K562 (cell line): ENCODE data around the gene B4GALNT2. TPM values are rescaled to one million over a fixed set of nuclear protein-coding genes. Genes with fewer than 3 reads are reported as not detected.

Experiments used
- TAF1 ChIP-seq: IDR thresholded peaks from 2 replicates; pipeline ENCODE4 v1.6.1; 2011; ENCODE audit warnings: mild to moderate bottlenecking, low read length, moderate library complexity; ENCODE audit not compliant: insufficient read depth, control insufficient read depth, severe bottlenecking; ENCODE audit errors: extremely low read depth
- TCF3 ChIP-seq: sonication (generic); formaldehyde crosslinking; IDR thresholded peaks from 2 replicates; pipeline ENCODE4 v1.4.0; 2020; ENCODE audit warnings: mild to moderate bottlenecking, missing genetic modification reagents
- ZNF431 ChIP-seq: sonication (generic); formaldehyde crosslinking; IDR thresholded peaks from 2 replicates; pipeline ENCODE4 v1.8.0; 2022; ENCODE audit warnings: mild to moderate bottlenecking, missing genetic modification reagents
- polyA plus RNA-seq, 8 experiments: library from polyadenylated mRNA; depleted of rRNA in 4 of 8; stranded (reverse) in 5 of 8; unstranded in 3 of 8; fragments of >200 nt; fragmentation: Nextera tagmentation in 2 of 8; fragmentation: Illumina TruSeq in 1 of 8; extraction: Ambion mirVana in 2 of 8; extraction: Trizol in 1 of 8; gene quantifications; 2 replicates each; pipeline versions ENCODE4 v1.2.1 to v1.2.3, GENCODE V29; 2011 to 2014; ENCODE audit warnings: inconsistent platforms in 1 of 8, missing spikeins in 1 of 8
- total RNA-seq, 7 experiments: library from RNA; depleted of rRNA in 6 of 7; stranded (reverse); fragments of >200 nt in 6 of 7; fragmentation: Illumina TruSeq in 2 of 7; extraction: Trizol in 2 of 7; gene quantifications; 2 replicates each; pipeline versions ENCODE4 v1.2.1 to v1.2.3, GENCODE V29; 2011 to 2021; ENCODE audit warnings: low replicate concordance in 1 of 7
- TF ChIP-seq, protein P1 (sequence below), 2 experiments: fragments of 450-650 bp; IDR thresholded peaks; 2 replicates each; pipeline ENCODE4 v1.6.1; 2018; ENCODE audit warnings: mild to moderate bottlenecking in 2 of 2, low read depth in 1 of 2; ENCODE audit not compliant: partially characterized antibody in 2 of 2
- TF ChIP-seq, protein P2 (sequence below): sonication (generic); formaldehyde crosslinking; IDR thresholded peaks from 2 replicates; pipeline ENCODE4 v1.8.1; 2023; ENCODE audit warnings: mild to moderate bottlenecking, missing genetic modification reagents, moderate library complexity
- TF ChIP-seq, protein P3 (sequence below): fragments of 250-450 bp; sonication (Bioruptor Pico); IDR thresholded peaks from 2 replicates; pipeline ENCODE4 v1.4.0; 2020

Gene B4GALNT2
- total and polyA plus RNA-seq, 9 of the 15 experiments (the other 6 are each of a cell fraction or from before 2014, with no cell fraction given): not detected

DNA sequence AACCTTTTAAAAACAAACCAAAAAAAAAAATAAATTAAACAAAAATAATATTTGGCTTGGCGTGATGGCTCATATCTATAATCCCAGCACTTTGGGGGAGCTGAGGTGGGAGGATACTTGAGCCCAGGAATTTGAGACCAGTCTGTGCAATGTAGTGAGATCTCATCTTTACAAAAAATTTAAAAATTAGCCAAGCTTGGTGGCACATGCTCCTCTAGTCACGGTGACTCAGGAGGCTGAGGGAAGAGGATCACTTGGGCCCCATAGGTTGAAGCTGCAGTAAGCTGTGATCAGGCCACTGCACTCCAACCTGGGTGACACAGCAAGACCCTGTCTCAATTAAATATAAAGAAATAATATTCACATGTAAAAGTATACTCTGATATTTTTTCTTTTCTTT, 65.6 kb downstream of the B4GALNT2 start (continued):
- TF ChIP-seq, protein P1, sequence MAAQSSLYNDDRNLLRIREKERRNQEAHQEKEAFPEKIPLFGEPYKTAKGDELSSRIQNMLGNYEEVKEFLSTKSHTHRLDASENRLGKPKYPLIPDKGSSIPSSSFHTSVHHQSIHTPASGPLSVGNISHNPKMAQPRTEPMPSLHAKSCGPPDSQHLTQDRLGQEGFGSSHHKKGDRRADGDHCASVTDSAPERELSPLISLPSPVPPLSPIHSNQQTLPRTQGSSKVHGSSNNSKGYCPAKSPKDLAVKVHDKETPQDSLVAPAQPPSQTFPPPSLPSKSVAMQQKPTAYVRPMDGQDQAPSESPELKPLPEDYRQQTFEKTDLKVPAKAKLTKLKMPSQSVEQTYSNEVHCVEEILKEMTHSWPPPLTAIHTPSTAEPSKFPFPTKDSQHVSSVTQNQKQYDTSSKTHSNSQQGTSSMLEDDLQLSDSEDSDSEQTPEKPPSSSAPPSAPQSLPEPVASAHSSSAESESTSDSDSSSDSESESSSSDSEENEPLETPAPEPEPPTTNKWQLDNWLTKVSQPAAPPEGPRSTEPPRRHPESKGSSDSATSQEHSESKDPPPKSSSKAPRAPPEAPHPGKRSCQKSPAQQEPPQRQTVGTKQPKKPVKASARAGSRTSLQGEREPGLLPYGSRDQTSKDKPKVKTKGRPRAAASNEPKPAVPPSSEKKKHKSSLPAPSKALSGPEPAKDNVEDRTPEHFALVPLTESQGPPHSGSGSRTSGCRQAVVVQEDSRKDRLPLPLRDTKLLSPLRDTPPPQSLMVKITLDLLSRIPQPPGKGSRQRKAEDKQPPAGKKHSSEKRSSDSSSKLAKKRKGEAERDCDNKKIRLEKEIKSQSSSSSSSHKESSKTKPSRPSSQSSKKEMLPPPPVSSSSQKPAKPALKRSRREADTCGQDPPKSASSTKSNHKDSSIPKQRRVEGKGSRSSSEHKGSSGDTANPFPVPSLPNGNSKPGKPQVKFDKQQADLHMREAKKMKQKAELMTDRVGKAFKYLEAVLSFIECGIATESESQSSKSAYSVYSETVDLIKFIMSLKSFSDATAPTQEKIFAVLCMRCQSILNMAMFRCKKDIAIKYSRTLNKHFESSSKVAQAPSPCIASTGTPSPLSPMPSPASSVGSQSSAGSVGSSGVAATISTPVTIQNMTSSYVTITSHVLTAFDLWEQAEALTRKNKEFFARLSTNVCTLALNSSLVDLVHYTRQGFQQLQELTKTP (IDR thresholded peaks at IDR 0.05; ENCODE audit: low read depth in 1 of 2, partially characterized antibody in 2 of 2): no peak
- TF ChIP-seq, protein P2, sequence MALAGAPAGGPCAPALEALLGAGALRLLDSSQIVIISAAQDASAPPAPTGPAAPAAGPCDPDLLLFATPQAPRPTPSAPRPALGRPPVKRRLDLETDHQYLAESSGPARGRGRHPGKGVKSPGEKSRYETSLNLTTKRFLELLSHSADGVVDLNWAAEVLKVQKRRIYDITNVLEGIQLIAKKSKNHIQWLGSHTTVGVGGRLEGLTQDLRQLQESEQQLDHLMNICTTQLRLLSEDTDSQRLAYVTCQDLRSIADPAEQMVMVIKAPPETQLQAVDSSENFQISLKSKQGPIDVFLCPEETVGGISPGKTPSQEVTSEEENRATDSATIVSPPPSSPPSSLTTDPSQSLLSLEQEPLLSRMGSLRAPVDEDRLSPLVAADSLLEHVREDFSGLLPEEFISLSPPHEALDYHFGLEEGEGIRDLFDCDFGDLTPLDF (CRISPR knock-in tag): no peak
- TF ChIP-seq, protein P3, sequence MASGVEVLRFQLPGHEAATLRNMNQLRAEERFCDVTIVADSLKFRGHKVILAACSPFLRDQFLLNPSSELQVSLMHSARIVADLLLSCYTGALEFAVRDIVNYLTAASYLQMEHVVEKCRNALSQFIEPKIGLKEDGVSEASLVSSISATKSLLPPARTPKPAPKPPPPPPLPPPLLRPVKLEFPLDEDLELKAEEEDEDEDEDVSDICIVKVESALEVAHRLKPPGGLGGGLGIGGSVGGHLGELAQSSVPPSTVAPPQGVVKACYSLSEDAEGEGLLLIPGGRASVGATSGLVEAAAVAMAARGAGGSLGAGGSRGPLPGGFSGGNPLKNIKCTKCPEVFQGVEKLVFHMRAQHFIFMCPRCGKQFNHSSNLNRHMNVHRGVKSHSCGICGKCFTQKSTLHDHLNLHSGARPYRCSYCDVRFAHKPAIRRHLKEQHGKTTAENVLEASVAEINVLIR (CRISPR knock-in tag): no peak
- TF ChIP-seq TCF3 (CRISPR knock-in tag) (no peak), TAF1 (no peak), ZNF431 (CRISPR knock-in tag) (no peak)
